SU-DHL-6 (cell line): ENCODE results near the gene ARL2.

ENCODE experiments used
- H2AFZ ChIP-seq: fragments of 200-600 bp; sonication (generic); 2 replicates; pipeline ENCODE4 v1.6.1; 2014; ENCODE audit warnings: low read depth, mild to moderate bottlenecking, moderate library complexity, mixed read lengths, antibody characterized with exemption, low read length; ENCODE audit not compliant: severe bottlenecking
- H3F3A ChIP-seq: fragments of 200-600 bp; shearing (Covaris generic); 2 replicates; pipeline ENCODE4 v1.6.0; 2016; ENCODE audit warnings: antibody characterized with exemption, mild to moderate bottlenecking; ENCODE audit not compliant: insufficient read depth
- H3K27ac ChIP-seq: fragments of 200-600 bp; sonication (generic); 2 replicates; pipeline ENCODE4 v1.5.1; 2016; ENCODE audit warnings: low read depth, mild to moderate bottlenecking, low read length, moderate library complexity, mixed read lengths
- H3K27me3 ChIP-seq: fragments of 200-600 bp; sonication (generic), shearing (Covaris generic); 2 replicates; pipeline ENCODE4 v1.6.0; 2014; ENCODE audit warnings: mild to moderate bottlenecking, low read length
- H3K36me3 ChIP-seq: fragments of 200-600 bp; sonication (generic); 2 replicates; pipeline ENCODE4 v1.6.1; 2014; ENCODE audit warnings: mild to moderate bottlenecking, low read length, mixed read lengths
- H3K4me2 ChIP-seq: fragments of 300-600, 200-600 bp; shearing (Covaris generic), sonication (generic); 2 replicates; pipeline ENCODE4 v1.6.0; 2014; ENCODE audit warnings: low read length, low read depth, mild to moderate bottlenecking; ENCODE audit not compliant: poor library complexity, severe bottlenecking
- H3K4me3 ChIP-seq: fragments of 200-600 bp; sonication (generic); 2 replicates; pipeline ENCODE4 v1.5.1; 2014; ENCODE audit warnings: antibody characterized with exemption, low read length, mild to moderate bottlenecking, mixed read lengths; ENCODE audit not compliant: insufficient read depth, poor library complexity, severe bottlenecking
- H3K79me2 ChIP-seq: fragments of 200-600 bp; sonication (generic); 2 replicates; pipeline ENCODE4 v1.6.1; 2014; ENCODE audit warnings: mild to moderate bottlenecking, low read length, moderate library complexity; ENCODE audit not compliant: insufficient read depth
- H3K9ac ChIP-seq: fragments of 200-600 bp; sonication (generic); 2 replicates; pipeline ENCODE4 v1.7.0; 2014; ENCODE audit warnings: mild to moderate bottlenecking, low read length
- H3K9me2 ChIP-seq: fragments of 200-600 bp; sonication (generic); replicated peaks from 2 replicates; pipeline ENCODE4 v1.6.1; 2014; ENCODE audit warnings: low read length; ENCODE audit not compliant: insufficient read depth
- H3K9me3 ChIP-seq: fragments of 200-600 bp; sonication (generic); 2 replicates; pipeline ENCODE4 v1.6.1; 2014; ENCODE audit warnings: low read length, mixed read lengths; ENCODE audit not compliant: insufficient read depth
- H4K20me1 ChIP-seq: fragments of 200-600 bp; sonication (generic); 2 replicates; pipeline ENCODE4 v1.6.1; 2014; ENCODE audit warnings: low read depth, mild to moderate bottlenecking, antibody characterized with exemption, low read length, moderate library complexity, mixed read lengths
- CTCF ChIP-seq: fragments of 200-600 bp; sonication (generic); IDR thresholded peaks from one replicate; pipeline ENCODE4 v1.5.1; 2017; ENCODE audit warnings: antibody characterized with exemption, mild to moderate bottlenecking, low read length, moderate library complexity; ENCODE audit not compliant: insufficient read depth, poor library complexity, severe bottlenecking
- EZH2phosphoT487 ChIP-seq: fragments of 200-600 bp; sonication (generic), shearing (Covaris generic); conservative IDR thresholded peaks from 2 replicates; pipeline ENCODE4 v1.6.1; 2018; ENCODE audit warnings: mild to moderate bottlenecking, antibody characterized with exemption, low read length, moderate library complexity, mixed read lengths

The ARL2 gene

GRCh38 chr11:65008016-65008415, 5.9 kb upstream of the ARL2 start:
- no peak for TF ChIP-seq CTCF
- TF ChIP-seq EZH2phosphoT487: no peak
- H3K27me3 ChIP-seq: no peaks in the 10 kb centered on the region
- H3K27ac ChIP-seq: no peak overlapping the region
- H3K4me3 ChIP-seq: no peak overlapping the region
- no peak overlapping the region for H3K9ac ChIP-seq
- no peaks in the 10 kb centered on the region for H3K36me3 ChIP-seq
- no peaks in the 10 kb centered on the region for H3K79me2 ChIP-seq
- H3K4me2 ChIP-seq: no peak overlapping the region
- no peak overlapping the region for H2AFZ ChIP-seq
- no peaks in the 10 kb centered on the region for H3F3A ChIP-seq
- H4K20me1 ChIP-seq: no peaks in the 10 kb centered on the region
- H3K9me3 ChIP-seq: no peaks in the 10 kb centered on the region
- H3K9me2 ChIP-seq: no peaks in the 10 kb centered on the region

DNA sequence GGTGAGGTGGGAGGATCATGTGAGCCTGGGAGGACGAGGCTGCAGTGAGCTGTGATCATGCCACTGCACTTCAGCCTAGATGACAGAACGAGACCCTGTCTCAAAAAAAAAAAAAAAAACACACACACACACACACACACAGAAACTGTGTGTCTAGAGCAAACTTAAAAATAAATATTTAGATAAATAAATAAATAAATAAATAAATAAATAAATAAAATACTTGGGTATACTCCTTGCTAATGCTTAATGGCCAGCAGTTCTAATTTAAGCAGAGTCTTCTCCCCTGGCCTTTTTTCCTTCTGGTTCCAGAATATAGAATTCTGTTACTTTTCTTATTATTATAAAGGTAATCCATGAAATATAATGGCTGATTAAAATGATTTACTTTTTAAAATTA, 5.1 kb upstream of the ARL2 start:
- Histone ChIP-seq H3K79me2 (no peaks in the 10 kb centered on the region), H3K4me2 (no peak overlapping the region), H2AFZ (no peak overlapping the region), H3K4me3 (no peak overlapping the region), H3K9me2 (no peaks in the 10 kb centered on the region), H3K9ac (no peak overlapping the region), H3K27me3 (no peaks in the 10 kb centered on the region), H3K9me3 (no peaks in the 10 kb centered on the region), H4K20me1 (no peaks in the 10 kb centered on the region), H3K27ac (no peak overlapping the region), H3K36me3 (no peaks in the 10 kb centered on the region), H3F3A (0 out of 2 replicates have a peak, but pooled peaks cover 4% of the 10 kb centered on the region)
- TF ChIP-seq EZH2phosphoT487: no peak
- no peak for TF ChIP-seq CTCF

- Histone ChIP-seq H4K20me1 (no peaks in the 10 kb centered on the region), H3K27me3 (no peaks in the 10 kb centered on the region), H3K79me2 (peaks cover 24% of the 10 kb centered on the region), H3K9ac (peak overlapping the region; percentile 74), H2AFZ (peak overlapping the region; percentile 85), H3K9me3 (no peaks in the 10 kb centered on the region), H3K27ac (peak overlapping the region; percentile 88), H3K9me2 (no peaks in the 10 kb centered on the region), H3K4me2 (peak overlapping the region; percentile 82), H3F3A (0 out of 2 replicates have a peak, but pooled peaks cover 4% of the 10 kb centered on the region), H3K4me3 (peak overlapping the region; percentile 96), H3K36me3 (no peaks in the 10 kb centered on the region)
- no peak for TF ChIP-seq EZH2phosphoT487
- peak; percentile 66 for TF ChIP-seq CTCF
Measured at GRCh38 chr11:65013130-65013887, 651 bp upstream of the ARL2 start.
